Heart left ventricle (tissue), 16 donors: ENCODE results near the gene LRP1B. TPM values are rescaled to one million over a fixed set of nuclear protein-coding genes. Genes with fewer than 3 reads are reported as not detected.

Experiments
- ATAC-seq, 4 donors: fragments of 200-7000 bp; cut with Tn5 transposase; one replicate each; pipeline ENCODE4 v1.9.1; 2020 to 2022; ENCODE audit warnings: moderate library complexity in 4 of 4, mild to moderate bottlenecking in 3 of 4, moderate number of reproducible peaks in 1 of 4
- DNase-seq, 5 donors: peaks; one replicate each; pipeline ENCODE4 v3.0.0-alpha.2; 2020
- H3K27ac ChIP-seq, 12 donors: fragments of 200-600 bp; sonication (generic) in 4 of 12; one replicate each; pipeline versions ENCODE4 v1.5.0 to v1.8.0; 2016 to 2022; ENCODE audit warnings: mild to moderate bottlenecking in 2 of 12
- H3K27me3 ChIP-seq, 9 donors: fragments of 200-600 bp; sonication (generic) in 2 of 9; one replicate each; pipeline versions ENCODE4 v1.5.1 to v1.8.0; 2016 to 2022; ENCODE audit warnings: mild to moderate bottlenecking in 3 of 9
- H3K36me3 ChIP-seq, 9 donors: fragments of 200-600 bp; sonication (generic) in 2 of 9; one replicate each; pipeline versions ENCODE4 v1.5.0 to v1.8.0; 2018 to 2022; ENCODE audit warnings: mild to moderate bottlenecking in 2 of 9
- H3K4me1 ChIP-seq, 12 donors: fragments of 200-600 bp; sonication (generic) in 4 of 12; one replicate each; pipeline versions ENCODE4 v1.5.0 to v1.8.0; 2016 to 2022; ENCODE audit warnings: mild to moderate bottlenecking in 3 of 12
- H3K4me3 ChIP-seq, 12 donors: fragments of 200-600 bp; sonication (generic) in 4 of 12; one replicate each; pipeline versions ENCODE4 v1.5.0 to v1.8.0; 2017 to 2022; ENCODE audit warnings: mild to moderate bottlenecking in 9 of 12, moderate library complexity in 4 of 12
- H3K9me3 ChIP-seq, 12 donors: fragments of 200-600 bp; sonication (generic) in 4 of 12; one replicate each; pipeline versions ENCODE4 v1.5.0 to v1.8.0; 2016 to 2022; ENCODE audit warnings: mild to moderate bottlenecking in 1 of 12
- POLR2A ChIP-seq, 2 donors: fragments of 450-650 bp; IDR thresholded peaks; one replicate each; pipeline ENCODE4 v1.6.1; 2017; ENCODE audit warnings: antibody characterized with exemption in 2 of 2, mild to moderate bottlenecking in 2 of 2, moderate library complexity in 2 of 2
- WGBS, 4 donors: extraction: QIAGEN DNeasy Blood & Tissue Kit in 2 of 4; methylation state at CpG; one replicate each; pipeline versions ENCODE4 v1.1.5 to v1.1.7; 2013 to 2018; 5-methylcytosine and 5-hydroxymethylcytosine counted together
- intact Hi-C, 10 donors: fragments of 100-400 bp; cut with DNase I; formaldehyde crosslinking; loops; one replicate each; pipeline versions ENCODE4 v1.11.1 to v1.14.2; 2022
- polyA plus RNA-seq, 2 donors: library from polyadenylated mRNA; stranded (reverse); fragments of 200-250 nt; gene quantifications; one replicate each; pipeline ENCODE4 v1.2.3, GENCODE V29; 2013
- total RNA-seq, 9 donors: library from RNA; depleted of rRNA in 2 of 9; stranded (reverse); fragments of >200 nt in 2 of 9; fragmentation: NEBNext Ultra II Directional in 3 of 9; extraction: Animal tissue kit (Norgen Biotek cat#: 25700) in 3 of 9; gene quantifications; one replicate each; pipeline versions ENCODE4 v1.1.0 to v1.2.4, GENCODE V29; 2016 to 2023
- TF ChIP-seq, protein P1 (sequence below), 12 donors: fragments of 200-600 bp; sonication (generic) in 4 of 12; IDR thresholded peaks; one replicate each; pipeline versions ENCODE4 v1.5.0 to v1.8.0; 2018 to 2022; ENCODE audit warnings: antibody characterized with exemption in 12 of 12, mild to moderate bottlenecking in 5 of 12
- donor health status: ischemic (EF 13 %, LVEDD 7.1; RV severe dilation, severe dysfunction).
- donor health status: healthy with polysubstance abuse.
- donor health status: DM: no; HTN: yes; CAD: no.
- donor health status: DM: no; HTN: no; CAD: no.
- donor health status: ischemic (EF 25% LVEDD 6.9; RV normal size, moderate dysfunction).
- donor health status: ischemic (EF 25% LVEDD 5.7; RV mildly dilated, moderate dysfunction).
- donor health status: healthy.
- donor health status: DM: yes; HTN: yes; CAD: no.
- donor health status: ischemic (EF 35%, LVEDD 5.7; RV mildly dilated, moderate dysfunction).
- donor health status: nonischemic (EF 11% LVEDD 7.7; RV severe dilation, severe dysfunction).
- donor health status: DM: yes; HTN: yes; CAD: no.
- donor health status: PGD.
- donor health status: ischemic (EF 29% LVEDD 5.4; RV normal size, mild dysfunction).
- donor health status: nonischemic (EF 23%, LVEDD 6.1; RV moderate dilation, normal function).

The LRP1B gene
- total and polyA plus RNA-seq, 11 donors = 0.01 to 0.19 (median 0.11) TPM; not detected in 2

DNA sequence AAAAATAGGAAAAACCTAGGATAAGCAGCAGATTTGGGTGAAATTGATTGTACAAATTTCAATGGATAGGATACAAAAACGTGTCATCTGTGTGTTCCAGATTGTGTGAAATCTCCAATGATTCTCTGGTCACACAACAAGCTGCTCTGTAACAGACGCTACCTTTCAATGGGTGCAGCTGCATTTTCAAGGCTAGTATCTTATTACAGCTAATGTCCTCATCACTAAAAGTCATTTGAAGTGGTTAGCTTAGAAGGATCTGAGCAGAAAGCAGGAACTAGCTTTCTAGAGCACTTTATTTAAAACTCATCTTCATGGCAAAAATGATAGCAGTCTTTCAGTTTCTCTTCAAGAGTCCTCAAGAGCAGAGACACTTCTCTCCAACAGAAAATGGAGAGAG is 364.6 kb downstream of the LRP1B start:
- Histone ChIP-seq H3K27ac (no peak overlapping the region), H3K4me1 (no peaks in the 10 kb centered on the region)
- ATAC-seq = no peak

DNA sequence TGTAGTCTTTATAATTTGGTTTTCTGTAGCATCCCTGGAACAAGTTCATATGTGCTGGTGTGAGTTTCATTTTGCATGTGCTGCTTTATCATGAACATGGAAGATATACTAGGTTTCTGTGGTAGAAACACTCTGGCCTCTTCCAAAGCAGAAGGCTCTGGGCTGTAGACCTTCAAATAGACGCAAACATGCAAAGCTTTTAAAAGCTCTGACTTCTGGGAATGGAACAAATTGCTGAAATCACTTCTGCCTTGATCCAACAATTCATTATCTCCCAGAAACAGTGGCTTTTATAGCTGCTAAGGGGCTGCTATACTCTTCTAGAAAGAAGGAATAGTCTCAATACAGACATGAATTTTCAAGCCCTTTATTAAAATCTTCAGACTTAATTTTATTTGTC is 382.2 kb downstream of the LRP1B start:
- 79 to 86% (median 84%) methylated on average over 1 of the region's 1 CpG for WGBS, 4 donors
- H3K27me3 ChIP-seq = no peaks in the 10 kb centered on the region
- no peak for TF ChIP-seq POLR2A (IDR thresholded peaks at IDR 0.05)
- TF ChIP-seq, protein P1, sequence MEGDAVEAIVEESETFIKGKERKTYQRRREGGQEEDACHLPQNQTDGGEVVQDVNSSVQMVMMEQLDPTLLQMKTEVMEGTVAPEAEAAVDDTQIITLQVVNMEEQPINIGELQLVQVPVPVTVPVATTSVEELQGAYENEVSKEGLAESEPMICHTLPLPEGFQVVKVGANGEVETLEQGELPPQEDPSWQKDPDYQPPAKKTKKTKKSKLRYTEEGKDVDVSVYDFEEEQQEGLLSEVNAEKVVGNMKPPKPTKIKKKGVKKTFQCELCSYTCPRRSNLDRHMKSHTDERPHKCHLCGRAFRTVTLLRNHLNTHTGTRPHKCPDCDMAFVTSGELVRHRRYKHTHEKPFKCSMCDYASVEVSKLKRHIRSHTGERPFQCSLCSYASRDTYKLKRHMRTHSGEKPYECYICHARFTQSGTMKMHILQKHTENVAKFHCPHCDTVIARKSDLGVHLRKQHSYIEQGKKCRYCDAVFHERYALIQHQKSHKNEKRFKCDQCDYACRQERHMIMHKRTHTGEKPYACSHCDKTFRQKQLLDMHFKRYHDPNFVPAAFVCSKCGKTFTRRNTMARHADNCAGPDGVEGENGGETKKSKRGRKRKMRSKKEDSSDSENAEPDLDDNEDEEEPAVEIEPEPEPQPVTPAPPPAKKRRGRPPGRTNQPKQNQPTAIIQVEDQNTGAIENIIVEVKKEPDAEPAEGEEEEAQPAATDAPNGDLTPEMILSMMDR (IDR thresholded peaks at IDR 0.05) = no peak
- no peak for DNase-seq
- ATAC-seq = no peak
- H3K9me3 ChIP-seq = no peaks in the 10 kb centered on the region
- no peaks in the 10 kb centered on the region for H3K4me1 ChIP-seq
- no peak overlapping the region for H3K27ac ChIP-seq
- intact Hi-C loops = no loop called here
- H3K4me3 ChIP-seq = no peak overlapping the region
- H3K36me3 ChIP-seq = no peaks in the 10 kb centered on the region

More for the DNA sequence above, 364.6 kb downstream of the LRP1B start:
- H3K36me3 ChIP-seq = no peaks in the 10 kb centered on the region
- TF ChIP-seq, protein P1 (IDR thresholded peaks at IDR 0.05) = no peak
- no peak for TF ChIP-seq POLR2A (IDR thresholded peaks at IDR 0.05)
- no peak for DNase-seq
- H3K27me3 ChIP-seq = no peaks in the 10 kb centered on the region
- H3K9me3 ChIP-seq = no peaks in the 10 kb centered on the region
- intact Hi-C loops = no loop called here
- H3K4me3 ChIP-seq = no peak overlapping the region
- 43 to 49% (median 45%) methylated on average over 2 of the region's 2 CpGs for WGBS, 4 donors

DNA sequence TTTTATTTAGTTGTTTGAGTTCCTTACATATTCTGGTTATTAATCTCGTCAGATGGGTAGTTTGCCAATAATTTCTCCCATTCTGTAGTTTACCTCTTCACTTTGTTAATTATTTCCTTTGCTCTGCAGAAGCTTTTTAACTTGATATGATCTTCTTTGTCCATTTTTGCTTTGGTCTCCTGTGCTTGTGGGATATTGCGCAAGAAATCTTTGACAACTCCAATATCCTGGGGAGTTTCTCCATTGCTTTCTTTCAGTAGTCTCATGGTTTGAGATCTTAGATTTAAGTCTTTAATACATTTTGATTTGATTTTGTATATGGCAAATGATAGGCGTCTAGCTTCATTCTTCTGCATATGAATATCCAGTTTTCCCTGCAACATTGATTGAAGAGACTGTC is 389.2 kb downstream of the LRP1B start:
- Histone ChIP-seq H3K4me1 (no peaks in the 10 kb centered on the region), H3K27me3 (no peaks in the 10 kb centered on the region), H3K4me3 (no peak overlapping the region), H3K9me3 (peaks cover 0 to 3% (median 0%) of the 10 kb centered on the region in 12 donors), H3K27ac (no peak overlapping the region), H3K36me3 (no peaks in the 10 kb centered on the region)
- 61 to 84% (median 75%) methylated on average over 3 of the region's 3 CpGs for WGBS, 4 donors
- DNase-seq = no peak
- TF ChIP-seq POLR2A (IDR thresholded peaks at IDR 0.05) = no peak
- TF ChIP-seq, protein P1 (IDR thresholded peaks at IDR 0.05) = no peak
- no peak for ATAC-seq
- intact Hi-C loops = no loop called here

DNA sequence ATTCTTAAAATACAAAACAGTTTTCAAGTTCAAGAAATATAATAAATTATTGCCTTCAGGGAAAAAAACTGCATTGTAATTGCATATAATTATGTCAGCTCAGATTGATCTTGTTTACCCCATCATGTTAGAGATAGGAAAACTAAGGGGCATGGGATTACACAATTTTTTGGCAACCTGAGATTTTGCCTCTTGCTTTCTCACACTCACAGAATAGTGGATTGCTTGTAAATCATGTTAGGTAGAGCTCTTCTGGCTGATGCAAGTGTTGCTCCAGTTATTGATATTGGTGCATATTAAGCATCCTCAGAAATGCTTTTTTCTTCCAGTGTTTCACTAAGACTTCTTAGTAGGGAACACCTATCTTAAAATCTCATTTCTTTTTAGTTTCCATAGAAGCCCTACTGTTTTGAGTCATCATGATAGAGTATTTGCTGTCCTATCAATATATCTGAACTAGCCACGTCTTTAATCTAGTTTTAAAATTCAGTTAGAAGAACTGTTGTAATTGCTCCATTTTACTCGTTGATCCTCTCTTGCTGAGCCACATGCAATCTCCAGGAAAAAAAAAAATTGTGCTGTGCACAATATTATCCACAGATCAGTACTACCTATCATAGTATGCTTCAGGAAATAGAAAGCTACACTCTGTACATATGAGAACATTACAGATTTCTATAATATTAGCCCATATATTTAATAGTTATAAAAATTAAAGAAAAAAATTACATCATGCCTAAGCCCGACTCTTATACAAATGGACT is 393.1 kb downstream of the LRP1B start:
- intact Hi-C loops = no loop called here
- Histone ChIP-seq H3K27me3 (no peaks in the 10 kb centered on the region), H3K4me1 (no peaks in the 10 kb centered on the region), H3K36me3 (no peaks in the 10 kb centered on the region), H3K4me3 (no peak overlapping the region), H3K9me3 (peaks cover 0 to 3% (median 0%) of the 10 kb centered on the region in 12 donors), H3K27ac (no peak overlapping the region)
- WGBS, 4 donors = 37 to 60% (median 50%) methylated on average over 3 of the region's 3 CpGs
- no peak for DNase-seq
- TF ChIP-seq, protein P1 (IDR thresholded peaks at IDR 0.05) = no peak
- TF ChIP-seq POLR2A (IDR thresholded peaks at IDR 0.05) = no peak
- ATAC-seq = no peak
